ENCODE results near the gene ETAA1.

ETAA1 gene

DNA sequence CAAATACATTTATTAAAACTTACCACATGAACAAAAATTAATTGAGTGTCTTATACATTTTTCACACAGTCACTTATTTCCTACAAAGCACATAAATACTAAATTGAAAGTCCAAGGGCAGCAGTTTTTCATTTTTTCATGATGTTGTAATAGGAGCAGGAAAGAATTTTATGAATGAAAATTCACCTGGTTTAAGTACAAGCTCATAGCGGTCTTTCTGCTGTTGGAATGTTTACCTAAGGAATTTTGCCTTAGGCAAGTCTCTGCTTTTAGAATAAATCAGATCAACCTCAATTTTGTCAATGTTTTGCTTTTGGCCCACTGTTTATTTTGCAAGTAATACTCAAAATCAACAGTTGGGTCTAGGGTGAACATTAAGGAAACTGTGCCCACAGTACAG, 40.0 kb downstream of the ETAA1 start:
- DNase-seq (ENCODE audit: low read depth in 4 of 4, low spot score in 1 of 4) = no peak

DNA sequence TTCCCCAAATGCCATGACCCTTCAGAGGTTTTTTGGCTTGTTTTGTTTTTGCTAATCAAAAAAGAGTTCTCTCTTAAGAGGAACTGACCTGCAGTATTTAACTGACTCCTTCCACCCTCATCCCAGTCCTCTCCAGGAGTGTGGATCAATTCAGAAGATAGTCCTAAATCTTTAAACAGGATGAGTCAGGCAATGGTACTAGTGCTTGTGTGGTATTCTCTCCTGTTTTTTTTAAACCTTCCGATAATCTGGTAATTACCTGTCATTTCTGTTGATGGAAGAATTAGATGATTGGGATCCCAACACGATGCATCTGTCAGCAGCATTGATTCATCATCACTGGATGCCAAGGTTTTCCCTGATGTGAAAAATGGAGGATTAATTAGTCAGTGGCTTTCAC, 41.2 kb downstream of the ETAA1 start:
- no peak for DNase-seq (ENCODE audit: low read depth in 4 of 4, low spot score in 1 of 4)

DNA sequence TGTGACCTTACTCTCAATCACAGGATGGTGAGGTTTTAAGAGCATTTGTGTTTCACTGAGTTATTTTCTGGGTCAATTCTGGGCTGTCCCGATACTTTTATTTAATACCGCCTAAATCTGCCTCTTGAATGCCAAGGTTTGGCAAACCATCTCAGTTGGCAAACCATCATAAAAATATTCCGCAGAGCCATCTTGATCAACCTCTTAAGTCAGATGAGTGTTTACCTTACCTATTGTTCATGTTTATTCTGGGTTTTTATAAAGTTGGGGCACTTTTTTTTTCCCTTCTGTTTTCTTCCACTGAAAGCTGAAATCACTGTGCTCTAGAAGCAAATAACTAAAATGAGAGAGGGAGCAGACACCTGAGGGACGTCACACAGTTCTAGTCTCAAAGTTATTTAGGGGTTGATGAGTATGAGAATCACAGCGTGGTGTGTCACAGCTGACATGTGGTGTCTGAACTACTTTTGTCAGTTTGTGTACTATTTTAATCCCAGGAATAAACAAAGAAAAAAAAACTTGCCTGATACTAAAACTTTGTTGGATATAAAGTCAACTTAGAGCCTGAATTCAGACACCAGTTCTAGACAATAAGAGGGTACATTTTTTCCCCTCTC, 48.6 kb downstream of the ETAA1 start:
- DNase-seq (ENCODE audit: low read depth in 4 of 4, low spot score in 1 of 4) = no peak

DNA sequence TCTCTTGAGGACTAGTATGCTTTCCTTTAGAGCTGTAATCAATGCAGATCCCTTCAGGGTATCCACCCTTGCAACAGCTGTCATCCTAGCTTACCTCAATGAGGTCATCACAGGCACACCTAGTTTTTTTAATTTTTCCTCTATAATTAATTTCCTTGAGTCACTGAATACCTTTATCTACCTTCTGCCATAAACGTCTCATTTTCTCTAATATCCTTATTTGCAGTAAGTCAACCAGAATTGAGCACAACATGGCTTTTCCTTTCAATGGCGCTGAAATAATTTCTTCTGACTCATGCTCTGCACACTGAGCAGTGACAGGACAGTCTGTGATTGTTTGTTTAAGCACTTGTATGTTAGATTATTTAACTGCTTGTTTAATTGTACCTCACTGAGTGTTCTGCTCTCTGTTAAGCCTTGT, 49.4 kb downstream of the ETAA1 start:
- DNase-seq (ENCODE audit: low read depth in 4 of 4, low spot score in 1 of 4) = no peak

DNA sequence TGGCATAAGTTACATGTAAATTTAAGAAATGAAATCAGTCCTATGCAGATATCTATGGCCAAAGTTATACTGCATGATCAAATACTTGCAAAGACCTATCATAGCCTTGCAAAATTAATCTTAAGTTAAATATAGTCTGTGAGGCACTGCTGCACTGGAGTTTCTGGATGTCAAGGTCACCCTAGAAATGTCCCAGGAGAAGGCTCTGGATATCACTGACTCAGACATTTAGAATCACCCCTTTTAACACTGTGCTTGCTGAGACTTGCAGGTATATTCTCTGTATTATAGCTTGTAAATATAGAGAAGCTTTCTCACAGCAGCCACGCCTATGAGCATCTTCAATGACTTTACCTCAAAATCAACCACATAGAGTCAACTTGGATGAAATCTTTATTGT, 51.5 kb downstream of the ETAA1 start:
- DNase-seq (ENCODE audit: low read depth in 4 of 4, low spot score in 1 of 4) = no peak

DNA sequence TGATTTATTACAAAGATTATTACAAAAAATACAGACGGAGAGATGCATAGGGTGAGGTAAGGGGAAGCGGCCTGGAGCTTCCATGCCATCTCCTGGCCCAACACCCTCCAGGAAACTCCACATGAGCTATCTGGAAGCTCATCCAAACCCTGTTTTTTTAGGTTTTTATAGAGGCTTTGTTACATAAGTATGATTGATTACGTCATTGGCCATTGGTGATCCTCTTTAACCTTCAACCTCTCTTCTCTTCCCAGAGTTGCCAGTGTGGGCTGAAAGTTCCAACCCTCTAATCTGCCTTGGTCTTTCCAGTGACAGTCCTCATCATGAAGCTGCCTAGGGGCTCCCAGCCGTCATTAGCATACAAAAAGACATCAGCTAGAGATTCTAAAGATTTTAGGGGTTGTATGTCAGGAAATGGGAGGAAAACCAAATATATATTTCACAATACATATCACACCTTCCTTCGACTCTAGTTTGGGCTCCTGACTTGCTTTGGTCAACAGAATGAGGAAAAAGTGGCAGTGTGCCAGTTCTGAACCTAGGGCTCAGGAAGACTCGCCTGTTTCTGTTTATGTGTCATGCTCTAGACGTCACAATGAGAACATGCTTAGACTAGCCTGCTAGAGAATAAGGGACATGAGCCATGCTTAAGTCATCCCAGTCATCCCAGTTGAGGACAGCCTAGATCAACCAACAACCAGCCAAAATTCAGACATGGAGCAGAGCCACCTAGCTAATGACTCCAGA, 54.1 kb downstream of the ETAA1 start:
- no peak for DNase-seq (ENCODE audit: low read depth in 4 of 4, low spot score in 1 of 4)

DNA sequence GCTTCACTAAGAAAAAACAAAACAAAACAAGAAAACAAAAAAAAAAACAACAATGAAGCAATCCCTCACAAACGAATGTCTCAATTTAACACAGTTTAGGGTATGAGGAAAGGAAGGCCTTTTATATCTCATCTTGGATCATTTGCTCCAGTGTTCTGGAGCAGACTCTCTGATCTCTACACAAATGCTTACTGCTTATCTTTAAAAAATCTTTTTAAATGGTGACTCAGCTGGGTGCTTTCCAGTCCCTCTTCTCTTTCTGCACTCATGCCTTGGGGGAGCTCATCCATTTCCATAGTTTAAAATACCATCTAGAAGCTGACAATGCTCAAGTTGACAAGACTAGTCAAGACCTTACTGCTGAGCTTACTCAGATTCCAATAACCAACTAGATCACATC, 56.2 kb downstream of the ETAA1 start:
- DNase-seq (ENCODE audit: low read depth in 4 of 4, low spot score in 1 of 4) = no peak

DNA sequence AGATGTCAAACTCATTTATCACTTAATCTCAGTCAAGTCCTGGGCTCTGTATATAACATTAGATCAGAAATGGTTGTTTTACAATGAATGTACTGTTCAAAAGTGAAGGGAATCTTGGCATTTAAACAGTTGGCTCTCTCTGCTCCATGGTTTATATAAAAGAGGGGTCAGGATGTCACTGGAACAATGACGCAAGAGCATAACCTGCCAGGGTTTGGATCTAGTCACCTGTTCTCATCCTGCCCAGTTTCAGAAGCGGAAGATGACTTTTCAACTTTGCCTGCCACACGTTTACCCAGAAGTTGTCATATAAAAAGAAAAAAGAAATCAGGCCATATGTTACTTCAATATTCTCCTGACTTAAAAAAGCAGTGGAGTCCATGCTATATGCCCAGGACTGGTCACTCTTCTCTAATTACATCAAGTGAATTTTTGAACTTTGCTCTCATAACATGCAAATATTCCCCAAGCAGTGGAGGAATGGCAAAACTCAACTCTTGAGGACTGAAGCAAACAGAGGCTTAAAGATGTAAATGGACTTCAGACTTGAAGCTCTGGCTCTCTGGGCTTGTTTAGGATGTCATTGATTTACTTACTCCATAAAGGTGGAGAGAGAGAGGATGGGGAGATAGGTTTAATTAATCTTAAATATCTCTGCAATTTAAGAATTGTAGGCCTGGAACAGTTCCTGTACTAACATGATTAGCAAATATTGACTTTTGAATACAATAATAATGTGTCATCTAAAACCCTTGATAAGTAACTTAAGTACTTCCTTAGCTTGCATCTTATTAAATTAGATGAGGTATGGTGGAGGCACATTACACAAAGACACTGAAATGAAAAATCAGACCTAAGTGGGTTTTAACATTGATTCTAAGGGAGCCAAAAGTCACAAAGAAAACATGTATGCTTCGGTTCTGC, 58.3 kb downstream of the ETAA1 start:
- DNase-seq (ENCODE audit: low read depth in 4 of 4, low spot score in 1 of 4) = no peak

DNA sequence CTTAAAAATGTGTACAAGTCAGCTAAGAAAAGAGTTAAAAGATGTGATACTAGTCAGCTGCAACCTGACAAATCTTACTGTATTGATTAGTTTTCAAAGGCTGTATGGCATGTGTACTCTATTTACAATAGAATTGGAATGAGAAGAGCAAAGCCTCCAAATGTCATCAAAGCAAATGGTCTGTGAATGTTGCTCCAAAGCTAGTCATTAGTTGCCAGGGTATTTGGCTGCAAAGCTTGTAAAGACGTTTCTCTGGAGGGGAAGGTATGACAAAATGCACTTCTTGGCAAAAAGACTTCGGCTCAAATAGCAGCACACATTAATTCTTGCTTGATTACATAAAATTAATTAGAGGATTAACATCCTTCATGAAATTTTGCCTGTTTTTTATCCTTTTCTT, 59.3 kb downstream of the ETAA1 start:
- no peak for DNase-seq (ENCODE audit: low read depth in 4 of 4, low spot score in 1 of 4)

DNA sequence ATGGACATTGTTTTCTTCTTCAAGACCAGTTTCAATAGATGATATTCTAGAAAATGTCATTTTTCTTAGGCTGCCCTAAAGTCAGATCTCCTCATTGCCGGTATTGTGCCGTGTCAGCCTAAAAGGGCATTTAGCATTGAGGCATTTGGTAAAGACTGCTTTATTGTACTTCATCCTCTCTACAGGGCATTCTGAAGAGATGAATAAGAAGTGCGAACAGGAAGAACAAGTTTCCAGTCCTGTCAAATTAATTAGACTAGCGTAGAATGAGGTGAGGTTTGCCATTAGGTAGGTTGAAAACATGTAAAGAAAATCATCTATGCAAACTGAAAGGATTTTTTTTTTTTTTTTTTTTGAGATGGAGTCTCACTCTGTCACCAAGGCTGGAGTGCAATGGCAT, 60.6 kb downstream of the ETAA1 start:
- no peak for DNase-seq (ENCODE audit: low read depth in 4 of 4, low spot score in 1 of 4)

DNA sequence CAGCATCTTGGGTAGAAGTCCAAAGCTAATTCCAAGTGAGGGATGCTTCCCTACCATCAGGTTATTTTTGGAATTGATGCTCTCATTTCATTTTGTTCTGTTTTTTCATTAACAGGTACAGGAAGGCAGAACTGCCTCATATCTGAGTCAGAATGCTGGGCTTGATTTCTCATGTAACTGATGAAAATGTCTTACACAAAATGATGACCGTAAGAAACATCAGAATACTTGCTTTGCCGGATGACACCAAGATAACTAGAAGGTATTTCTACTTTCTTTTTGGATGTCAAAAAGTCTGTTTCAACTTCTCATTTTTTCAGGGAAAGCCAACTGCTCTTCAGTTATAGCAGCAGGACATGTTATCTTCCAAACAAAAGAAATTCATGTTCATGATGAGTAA, 62.6 kb downstream of the ETAA1 start:
- no peak for DNase-seq (ENCODE audit: low read depth in 4 of 4, low spot score in 1 of 4)
